Neuronal stem cell (in vitro differentiated cells): Measurements from ENCODE around the gene CYP17A1.

Experiments
- DNase-seq: peaks from one replicate; pipeline ENCODE4 v3.0.0-alpha.2; 2013; ENCODE audit warnings: low spot score
- H2AFZ ChIP-seq: one replicate; pipeline ENCODE4 v1.6.1; 2013; ENCODE audit warnings: mild to moderate bottlenecking, low read length, inconsistent platforms
- H2AK5ac ChIP-seq: 2 replicates; pipeline ENCODE4 v1.6.1; 2013; ENCODE audit warnings: low read depth, mild to moderate bottlenecking, inconsistent platforms, low read length, moderate library complexity, mixed read lengths
- H2BK120ac ChIP-seq: 2 replicates; pipeline ENCODE4 v1.6.1; 2013; ENCODE audit warnings: low read depth, mild to moderate bottlenecking, inconsistent platforms, low read length, moderate library complexity, mixed read lengths
- H2BK12ac ChIP-seq: one replicate; pipeline ENCODE4 v1.6.1; 2013; ENCODE audit warnings: low read length, inconsistent platforms
- H2BK15ac ChIP-seq: 2 replicates; pipeline ENCODE4 v1.6.1; 2013; ENCODE audit warnings: mild to moderate bottlenecking, low read length, inconsistent platforms, mixed read lengths
- H2BK5ac ChIP-seq: one replicate; pipeline ENCODE4 v1.6.1; 2013; ENCODE audit warnings: inconsistent platforms, mild to moderate bottlenecking, low read length, moderate library complexity
- H3K14ac ChIP-seq: one replicate; pipeline ENCODE4 v1.6.1; 2013; ENCODE audit warnings: low read length, inconsistent platforms
- H3K18ac ChIP-seq: 2 replicates; pipeline ENCODE4 v1.6.1; 2013; ENCODE audit warnings: low read length, inconsistent platforms
- H3K23ac ChIP-seq: 2 replicates; pipeline ENCODE4 v1.6.1; 2013; ENCODE audit warnings: low read depth, mild to moderate bottlenecking, mixed read lengths, low read length, inconsistent platforms; ENCODE audit not compliant: poor library complexity
- H3K27ac ChIP-seq: replicated peaks from 3 replicates; pipeline ENCODE4 v1.5.1; 2013; ENCODE audit warnings: low read length, inconsistent platforms
- H3K27me3 ChIP-seq, 3 experiments: 2 replicates each; pipeline ENCODE4 v1.6.1; 2013; ENCODE audit warnings: low read length in 3 of 3, mild to moderate bottlenecking in 2 of 3, inconsistent platforms in 1 of 3, low read depth in 1 of 3, mixed read lengths in 1 of 3, moderate library complexity in 1 of 3; ENCODE audit not compliant: control insufficient read depth in 3 of 3, insufficient read depth in 3 of 3
- H3K36me3 ChIP-seq, 2 donors: replicated peaks in 1 of 2; 2 replicates each; pipeline ENCODE4 v1.6.1; 2013; ENCODE audit warnings: low read length in 2 of 2; ENCODE audit not compliant: control insufficient read depth in 2 of 2, insufficient read depth in 2 of 2
- H3K4ac ChIP-seq: 2 replicates; pipeline ENCODE4 v1.6.1; 2013; ENCODE audit warnings: inconsistent platforms, mild to moderate bottlenecking, low read length, moderate library complexity
- H3K4me1 ChIP-seq, 2 donors: 1 replicate in 1 of 2; 2 replicates in 1 of 2; pipeline ENCODE4 v1.6.1; 2013; ENCODE audit warnings: low read length in 2 of 2, low read depth in 1 of 2; ENCODE audit not compliant: control insufficient read depth in 2 of 2, insufficient read depth in 1 of 2
- H3K4me2 ChIP-seq: one replicate; pipeline ENCODE4 v1.6.1; 2013; ENCODE audit warnings: mild to moderate bottlenecking, low read length, inconsistent platforms; ENCODE audit not compliant: insufficient read depth, poor library complexity, severe bottlenecking
- H3K4me3 ChIP-seq, 2 donors: 2 replicates each; pipeline ENCODE4 v1.5.1; 2013; ENCODE audit warnings: low read length in 2 of 2, mild to moderate bottlenecking in 2 of 2, inconsistent platforms in 1 of 2, moderate library complexity in 1 of 2
- H3K79me1 ChIP-seq: one replicate; pipeline ENCODE4 v1.6.1; 2013; ENCODE audit warnings: low read depth, mild to moderate bottlenecking, inconsistent platforms, low read length, moderate library complexity
- H3K9ac ChIP-seq: one replicate; pipeline ENCODE4 v1.6.1; 2013; ENCODE audit warnings: mild to moderate bottlenecking, low read depth, low read length, inconsistent platforms; ENCODE audit not compliant: poor library complexity
- H3K9me3 ChIP-seq, 2 donors: replicated peaks in 1 of 2; 2 replicates each; pipeline versions ENCODE3 to v1.6.1; 2013; ENCODE audit warnings: low read length in 2 of 2, mild to moderate bottlenecking in 2 of 2, inconsistent platforms in 1 of 2, low read depth in 1 of 2, mixed read lengths in 1 of 2, moderate library complexity in 1 of 2; ENCODE audit not compliant: control insufficient read depth in 2 of 2, insufficient read depth in 1 of 2
- H4K8ac ChIP-seq: one replicate; pipeline ENCODE4 v1.6.1; 2013; ENCODE audit warnings: low read depth, mild to moderate bottlenecking, inconsistent platforms, low read length, moderate library complexity
- H4K91ac ChIP-seq: one replicate; pipeline ENCODE4 v1.6.1; 2013; ENCODE audit warnings: low read length, low read depth, mild to moderate bottlenecking, inconsistent platforms; ENCODE audit not compliant: poor library complexity
- WGBS, 2 donors: extraction: QIAGEN DNeasy Blood & Tissue Kit; methylation state at CpG; one replicate each; pipeline ENCODE4 v1.1.7; 2013; ENCODE audit warnings: missing lambda C conversion rate in 2 of 2, mixed read lengths in 1 of 2; ENCODE audit not compliant: insufficient read length in 2 of 2, insufficient replicate concordance in 1 of 2; ENCODE audit errors: extremely low coverage in 2 of 2; 5-methylcytosine and 5-hydroxymethylcytosine counted together

The CYP17A1 gene

GRCh38 chr10:102813734-102814452, 23.3 kb downstream of the CYP17A1 start:
- Histone ChIP-seq H3K14ac (no peak overlapping the region), H3K27me3 (peaks cover 0 to 3% (median 0%) of the 10 kb centered on the region in 3 experiments), H2AK5ac (no peak overlapping the region), H3K79me1 (peaks cover 2% of the 10 kb centered on the region), H3K4me2 (no peak overlapping the region), H2BK120ac (no peak overlapping the region), H3K4me3 (no peak overlapping the region), H2AFZ (no peak overlapping the region), H3K9ac (no peak overlapping the region), H2BK5ac (no peak overlapping the region), H3K18ac (no peak overlapping the region), H3K36me3 (peaks cover 24 to 49% of the 10 kb centered on the region in 2 donors), H3K4me1 (peaks cover 0 to 8% of the 10 kb centered on the region in 2 donors), H3K27ac (no peak overlapping the region), H2BK15ac (no peak overlapping the region), H4K8ac (no peak overlapping the region), H3K23ac (no peak overlapping the region), H4K91ac (no peak overlapping the region), H3K4ac (no peak overlapping the region), H3K9me3 (no peaks in the 10 kb centered on the region), H2BK12ac (no peak overlapping the region)
- WGBS, 2 donors: no CpG with 5 or more reads among the region's 16 CpGs
- no peak for DNase-seq

DNA sequence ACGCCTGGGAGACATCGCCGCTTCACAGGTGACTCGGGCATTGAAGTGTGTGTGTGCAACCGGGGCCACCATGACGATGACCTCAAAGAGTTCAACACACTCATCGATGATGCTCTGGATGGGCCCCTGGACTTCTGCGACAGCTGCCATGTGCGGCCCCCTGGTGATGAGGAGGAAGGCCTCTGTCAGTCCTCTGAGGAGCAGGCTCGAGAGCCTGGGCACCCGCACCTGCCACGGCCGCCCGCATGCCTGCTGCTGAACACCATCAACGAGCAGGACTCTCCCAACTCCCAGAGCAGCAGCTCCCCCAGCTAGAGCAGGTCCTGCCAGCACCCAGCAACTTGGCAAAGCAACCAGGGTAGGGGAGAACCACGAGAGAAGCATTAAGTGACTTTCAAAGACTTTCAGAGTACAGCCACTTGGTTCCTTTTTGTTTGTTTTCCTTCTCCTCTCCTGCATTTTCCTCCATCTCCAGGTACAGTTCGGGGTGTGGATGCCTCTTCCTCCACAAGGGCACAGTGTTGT, 24.1 kb downstream of the CYP17A1 start:
- Histone ChIP-seq H2BK5ac (no peak overlapping the region), H2BK12ac (no peak overlapping the region), H3K14ac (no peak overlapping the region), H3K18ac (no peak overlapping the region), H3K4me1 (peaks cover 0 to 12% of the 10 kb centered on the region in 2 donors), H3K36me3 (peaks cover 24 to 49% of the 10 kb centered on the region in 2 donors), H4K91ac (no peak overlapping the region), H2AK5ac (no peak overlapping the region), H2BK120ac (no peak overlapping the region), H3K27ac (no peak overlapping the region), H2BK15ac (no peak overlapping the region), H3K4me2 (no peak overlapping the region), H3K4me3 (no peak overlapping the region), H4K8ac (no peak overlapping the region), H3K9ac (no peak overlapping the region), H2AFZ (no peak overlapping the region), H3K79me1 (peaks cover 2% of the 10 kb centered on the region), H3K4ac (no peak overlapping the region), H3K27me3 (no peaks in the 10 kb centered on the region), H3K9me3 (no peaks in the 10 kb centered on the region), H3K23ac (no peak overlapping the region)
- WGBS, 2 donors: no CpG with 5 or more reads among the region's 17 CpGs
- DNase-seq: no peak

GRCh38 chr10:102812231-102812876, 24.9 kb downstream of the CYP17A1 start:
- no peak overlapping the region for H3K23ac ChIP-seq
- no peak overlapping the region for H3K27ac ChIP-seq
- no peaks in the 10 kb centered on the region for H3K27me3 ChIP-seq
- no peak overlapping the region for H3K9ac ChIP-seq
- no CpG with 5 or more reads among the region's 9 CpGs for WGBS, 2 donors
- H2AK5ac ChIP-seq: no peak overlapping the region
- peaks cover 0 to 12% of the 10 kb centered on the region in 2 donors for H3K4me1 ChIP-seq
- H2AFZ ChIP-seq: no peak overlapping the region
- peaks cover 2% of the 10 kb centered on the region for H3K79me1 ChIP-seq
- no peak overlapping the region for H3K4me3 ChIP-seq
- H3K14ac ChIP-seq: no peak overlapping the region
- peaks cover 24 to 49% of the 10 kb centered on the region in 2 donors for H3K36me3 ChIP-seq
- no peak overlapping the region for H2BK120ac ChIP-seq
- no peak overlapping the region for H4K8ac ChIP-seq
- no peak overlapping the region for H3K18ac ChIP-seq
- H3K4me2 ChIP-seq: no peak overlapping the region
- no peaks in the 10 kb centered on the region for H3K9me3 ChIP-seq
- H4K91ac ChIP-seq: no peak overlapping the region
- no peak overlapping the region for H2BK5ac ChIP-seq
- no peak for DNase-seq
- no peak overlapping the region for H2BK15ac ChIP-seq
- no peak overlapping the region for H3K4ac ChIP-seq
- H2BK12ac ChIP-seq: no peak overlapping the region

DNA sequence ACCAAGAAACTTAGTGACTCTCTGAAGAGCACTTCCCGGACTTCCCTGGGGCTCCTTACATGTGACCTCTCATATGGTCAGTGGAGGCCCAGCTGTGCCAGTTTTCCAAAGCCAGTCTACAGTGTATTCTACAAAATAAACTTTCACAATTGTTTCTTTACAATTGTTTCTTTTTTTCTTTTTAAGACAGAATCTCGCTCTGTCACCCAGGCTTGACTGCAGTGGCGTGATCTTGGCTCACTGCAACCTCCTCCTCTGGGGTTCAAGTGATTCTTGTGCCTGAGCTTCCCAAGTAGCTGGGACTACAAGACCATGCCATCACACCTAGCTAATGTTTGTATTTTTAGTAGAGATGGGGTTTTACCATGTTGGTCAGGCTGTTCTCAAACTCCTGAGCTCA, 25.9 kb downstream of the CYP17A1 start:
- Histone ChIP-seq H4K8ac (no peak overlapping the region), H2AFZ (no peak overlapping the region), H3K4me3 (no peak overlapping the region), H3K4ac (no peak overlapping the region), H3K9ac (no peak overlapping the region), H3K27me3 (no peaks in the 10 kb centered on the region), H2AK5ac (no peak overlapping the region), H3K18ac (no peak overlapping the region), H2BK15ac (no peak overlapping the region), H3K36me3 (peaks cover 24 to 49% of the 10 kb centered on the region in 2 donors), H3K4me1 (peaks cover 0 to 12% of the 10 kb centered on the region in 2 donors), H3K79me1 (peaks cover 2% of the 10 kb centered on the region), H2BK5ac (no peak overlapping the region), H3K23ac (no peak overlapping the region), H4K91ac (no peak overlapping the region), H3K14ac (no peak overlapping the region), H3K9me3 (no peaks in the 10 kb centered on the region), H2BK12ac (no peak overlapping the region), H3K4me2 (no peak overlapping the region), H3K27ac (no peak overlapping the region), H2BK120ac (no peak overlapping the region)
- WGBS, 2 donors: no CpG with 5 or more reads among the region's 3 CpGs
- DNase-seq: no peak
